AG08396 (cell line): Measurements from ENCODE around the gene ATP11B.
A peak's percentile ranks its signal among the peaks of the same experiment; 100 is the strongest.
"Not testable (repeated sequence)": the region's sequence is repeated elsewhere in the genome, so short reads cannot be mapped to it uniquely, and the experiment has no call there.

Experiments
- DNase-seq: peaks from one replicate; pipeline ENCODE4 v3.0.0; 2012; ENCODE audit warnings: low spot score, mixed read lengths

The ATP11B gene

DNA sequence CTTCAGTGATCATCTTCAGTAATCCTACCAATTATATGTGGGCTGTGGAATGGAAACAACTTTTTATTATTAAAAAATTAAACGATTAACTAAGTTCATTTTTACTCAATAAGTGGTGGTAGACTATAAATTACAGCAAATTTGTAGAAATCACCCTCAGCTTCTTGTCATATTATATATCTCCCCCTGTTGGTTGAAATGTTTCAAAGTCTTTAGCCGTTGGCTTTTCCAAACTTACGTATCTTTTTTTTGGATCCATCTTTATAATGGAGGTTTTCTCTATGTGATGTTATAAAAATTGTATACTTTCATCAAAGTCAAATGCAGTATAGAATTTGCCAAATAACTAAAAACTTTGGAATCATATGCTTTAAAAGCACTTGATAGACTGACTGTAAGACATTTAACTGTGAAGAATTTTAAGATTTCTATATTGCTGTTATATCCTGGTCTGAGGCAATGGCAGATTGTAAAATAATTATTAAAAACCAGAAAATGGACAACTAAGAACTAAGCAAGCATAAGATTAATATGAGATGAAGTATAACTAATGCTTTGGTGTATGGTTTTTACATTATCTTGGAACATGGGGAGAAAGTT, 44.7 kb downstream of the ATP11B start:
- DNase-seq, result no peak

- DNase-seq, result no peak
Observed at GRCh38 chr3:182843478-182843877, 50.2 kb downstream of the ATP11B start.

GRCh38 chr3:182848906-182849305, 55.6 kb downstream of the ATP11B start:
- DNase-seq, result no peak

DNA sequence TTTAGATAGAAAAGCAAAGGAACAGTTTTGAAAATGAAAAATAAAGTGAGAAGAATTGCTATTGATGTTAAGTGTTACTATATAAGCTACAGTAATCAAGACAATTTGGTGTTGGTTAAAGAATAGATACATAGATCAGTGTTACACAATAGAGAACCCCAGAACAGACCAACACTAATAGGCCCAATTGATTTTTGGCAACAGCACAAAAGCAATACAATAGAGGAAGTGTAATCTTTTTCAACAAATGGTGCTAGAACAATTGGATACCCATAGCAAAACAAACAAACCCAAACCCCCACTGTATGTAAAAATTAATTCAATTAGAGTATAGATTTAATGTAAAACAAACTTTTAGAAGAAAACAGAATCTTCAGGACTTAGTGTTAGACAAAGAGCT, 61.8 kb downstream of the ATP11B start:
- DNase-seq, result no peak

DNA sequence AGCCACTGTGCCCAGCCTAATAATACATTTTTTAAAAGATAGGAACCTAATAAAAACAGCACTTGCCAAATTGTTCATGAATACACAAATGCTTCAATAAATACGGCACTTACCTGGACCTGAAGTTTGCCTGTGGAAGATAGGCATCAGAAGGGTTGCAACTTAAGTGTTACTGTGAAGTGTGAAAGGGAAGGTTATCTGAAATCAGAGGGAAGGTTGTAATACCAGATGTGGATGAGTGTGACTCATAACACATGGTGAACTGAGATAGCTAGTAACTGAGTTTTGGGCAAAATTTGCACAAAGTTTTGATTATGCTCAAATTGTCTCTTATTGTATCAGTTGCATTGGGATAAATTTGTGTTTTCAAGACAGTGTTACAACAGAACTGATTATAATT, 68.0 kb downstream of the ATP11B start:
- DNase-seq, result no peak

- no peak for DNase-seq
Observed at GRCh38 chr3:182862159-182862860, 69.0 kb downstream of the ATP11B start.

DNA sequence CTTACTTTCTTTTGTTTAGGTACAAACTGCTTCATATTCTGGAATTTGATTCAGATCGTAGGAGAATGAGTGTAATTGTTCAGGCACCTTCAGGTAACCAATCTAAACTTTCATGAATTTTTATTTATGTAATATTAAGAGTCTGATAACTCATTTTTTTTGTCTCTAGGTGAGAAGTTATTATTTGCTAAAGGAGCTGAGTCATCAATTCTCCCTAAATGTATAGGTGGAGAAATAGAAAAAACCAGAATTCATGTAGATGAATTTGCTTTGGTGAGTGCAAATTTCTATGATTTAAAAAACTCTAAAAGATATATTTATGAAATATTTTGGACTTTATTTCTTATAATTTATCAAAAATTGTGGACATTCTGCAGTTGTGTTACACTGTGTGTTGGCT, 75.8 kb downstream of the ATP11B start:
- no peak for DNase-seq

GRCh38 chr3:182870917-182871316, 77.6 kb downstream of the ATP11B start:
- DNase-seq, result not testable (repeated sequence)

- no peak for DNase-seq
Observed at GRCh38 chr3:182879031-182879611, 85.8 kb downstream of the ATP11B start.

- DNase-seq, result no peak
Observed at GRCh38 chr3:182886497-182886896, 93.2 kb downstream of the ATP11B start.

- no peak for DNase-seq
Observed at GRCh38 chr3:182889948-182890629, 96.8 kb downstream of the ATP11B start.

DNA sequence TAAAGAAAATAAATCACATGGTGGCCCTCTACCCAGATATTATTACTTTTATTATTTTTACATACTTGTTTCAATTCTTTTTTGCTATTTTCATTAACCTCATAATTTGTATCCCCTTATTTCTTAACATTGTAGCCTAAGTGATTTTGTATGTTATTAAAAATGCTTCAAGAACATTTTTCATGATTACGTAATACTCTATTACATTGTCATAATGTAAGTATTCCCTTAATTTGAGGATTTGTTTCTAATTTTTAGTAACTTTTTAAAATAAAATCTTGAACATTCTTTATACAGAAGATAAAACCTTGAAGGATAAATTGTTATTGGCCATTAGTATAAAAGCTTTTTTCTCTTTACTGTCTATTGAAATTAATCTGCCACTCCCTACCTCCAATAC, 98.1 kb downstream of the ATP11B start:
- no peak for DNase-seq

GRCh38 chr3:182892226-182892625, 98.9 kb downstream of the ATP11B start:
- no peak for DNase-seq

DNA sequence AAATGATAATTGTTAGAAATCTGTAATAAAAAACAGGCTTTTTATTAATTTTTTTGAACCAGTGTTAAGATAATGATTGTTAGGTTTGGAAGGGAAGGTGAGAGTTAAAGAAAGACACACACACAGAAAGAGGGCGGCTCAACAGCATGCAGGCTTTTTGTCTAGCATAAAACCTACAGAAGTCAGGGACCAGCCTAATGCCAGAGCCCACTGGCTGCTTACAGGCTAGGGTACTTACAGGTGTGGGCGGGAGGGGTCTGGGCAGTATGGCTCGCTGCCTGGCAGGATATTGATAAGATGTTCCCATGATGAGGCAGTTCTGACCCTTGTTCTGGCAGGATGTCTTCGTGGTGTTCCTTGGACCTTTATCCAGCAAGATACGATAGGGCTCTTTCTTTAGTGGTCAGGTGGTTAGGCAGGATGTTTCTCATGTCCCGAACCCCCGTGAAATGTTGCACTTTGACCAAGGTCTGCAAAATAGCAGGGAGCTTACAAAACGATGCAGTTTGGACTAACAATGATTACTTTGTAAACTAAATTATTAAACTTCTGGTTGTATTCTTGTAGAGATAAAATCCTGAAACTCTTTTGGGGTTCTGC, 102.3 kb downstream of the ATP11B start:
- no peak for DNase-seq

- DNase-seq, result no peak
Observed at GRCh38 chr3:182896553-182896952, 103.2 kb downstream of the ATP11B start.

DNA sequence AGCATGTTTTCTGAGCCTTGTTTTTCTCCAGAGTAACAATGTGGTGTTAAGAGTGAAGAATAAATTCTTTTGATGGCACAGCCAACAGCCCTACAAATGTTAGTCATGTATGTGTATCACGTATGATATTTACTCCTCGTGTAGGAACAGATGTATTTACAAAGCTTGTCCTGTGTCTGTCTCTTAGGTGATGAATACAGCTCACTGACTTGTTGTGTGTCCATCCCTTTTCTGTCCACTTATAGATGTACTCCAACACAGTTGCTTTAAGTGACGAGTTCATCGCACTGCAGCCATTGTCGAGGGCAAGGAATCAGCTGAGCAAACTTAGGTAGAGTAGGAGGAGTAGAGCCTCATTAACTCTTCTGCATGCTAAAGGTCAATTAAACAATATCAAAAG, 108.9 kb downstream of the ATP11B start:
- DNase-seq, result no peak

- DNase-seq, result no peak
Observed at GRCh38 chr3:182904164-182904563, 110.9 kb downstream of the ATP11B start.

DNA sequence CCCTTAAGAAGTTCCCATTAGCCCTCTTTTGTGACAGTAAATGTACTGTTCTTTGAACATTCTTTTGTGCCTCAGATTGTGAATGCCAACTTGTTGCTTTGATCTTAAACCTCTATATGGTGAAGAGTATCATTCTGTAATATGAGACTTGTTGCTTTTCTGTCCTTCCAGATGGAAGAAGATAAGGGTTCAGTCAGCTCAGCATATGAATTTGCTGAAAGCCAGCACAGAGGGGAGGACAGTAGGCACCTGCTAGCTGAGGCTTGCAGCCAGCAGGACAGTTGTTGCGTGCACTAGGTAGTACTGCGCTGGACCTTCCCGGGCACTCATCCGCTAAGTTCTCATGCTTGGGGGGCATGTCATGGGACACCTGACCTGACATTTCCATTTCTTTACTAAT, 112.3 kb downstream of the ATP11B start:
- DNase-seq, result no peak

DNA sequence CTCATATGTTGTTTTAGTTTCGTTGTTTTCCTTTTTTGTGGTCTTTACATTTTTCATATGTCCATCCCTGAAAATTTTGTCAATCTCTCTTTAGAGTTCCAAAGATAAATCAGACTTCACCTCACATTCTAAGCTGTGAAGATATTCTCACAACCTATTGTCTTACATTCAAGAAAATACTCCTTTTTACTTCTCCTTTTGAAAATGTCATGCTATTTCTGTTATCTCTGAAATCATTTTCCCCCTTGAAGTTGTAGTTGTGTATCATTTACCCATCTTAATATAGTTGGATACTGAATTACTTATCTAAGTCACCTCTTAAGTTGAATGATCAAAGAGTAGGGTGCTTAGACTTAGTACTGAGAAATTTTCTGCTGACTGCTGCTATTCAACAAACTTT, 112.7 kb downstream of the ATP11B start:
- no peak for DNase-seq

DNA sequence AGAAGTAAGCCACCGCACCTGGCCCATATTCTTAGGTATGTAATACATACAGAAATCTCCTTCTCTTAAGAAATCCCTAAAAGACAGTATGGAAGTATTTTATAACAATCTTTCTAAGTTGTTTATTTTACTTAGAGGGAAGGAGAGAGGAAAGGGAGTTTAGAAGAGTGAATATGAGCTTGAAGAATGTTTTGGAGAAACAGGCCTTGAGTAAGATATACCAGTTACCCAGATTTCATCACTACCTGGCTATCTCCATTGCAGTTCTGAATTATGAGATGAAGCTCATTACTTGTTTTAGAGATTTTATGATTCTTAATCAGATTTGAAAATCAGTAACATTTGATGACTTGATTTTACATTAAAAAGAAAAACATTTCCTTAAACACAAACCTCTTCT, 115.2 kb downstream of the ATP11B start:
- DNase-seq, result peak; percentile 12

GRCh38 chr3:182909318-182910040, 116.2 kb downstream of the ATP11B start:
- no peak for DNase-seq
